Uterus (tissue), 2 donors: ENCODE results near the gene ARHGEF18.

Experiments used
- POLR2A ChIP-seq, 2 donors: fragments of 450-650 bp; IDR thresholded peaks; one replicate each; pipeline ENCODE4 v1.6.1; 2016; ENCODE audit warnings: antibody characterized with exemption in 2 of 2, mild to moderate bottlenecking in 1 of 2, moderate library complexity in 1 of 2
- TF ChIP-seq, protein P1 (sequence below), 4 experiments: fragments of 200-600 bp in 2 of 4; fragments of 450-650 bp in 2 of 4; sonication (generic) in 2 of 4; IDR thresholded peaks; one replicate each; pipeline ENCODE4 v1.5.1; 2016 to 2019; ENCODE audit warnings: antibody characterized with exemption in 4 of 4, mild to moderate bottlenecking in 2 of 4, moderate library complexity in 1 of 4

GRCh38 chr19:7363225-7363624, 14.5 kb downstream of the ARHGEF18 start:
- TF ChIP-seq POLR2A (IDR thresholded peaks at IDR 0.05) = no peak
- TF ChIP-seq, protein P1, sequence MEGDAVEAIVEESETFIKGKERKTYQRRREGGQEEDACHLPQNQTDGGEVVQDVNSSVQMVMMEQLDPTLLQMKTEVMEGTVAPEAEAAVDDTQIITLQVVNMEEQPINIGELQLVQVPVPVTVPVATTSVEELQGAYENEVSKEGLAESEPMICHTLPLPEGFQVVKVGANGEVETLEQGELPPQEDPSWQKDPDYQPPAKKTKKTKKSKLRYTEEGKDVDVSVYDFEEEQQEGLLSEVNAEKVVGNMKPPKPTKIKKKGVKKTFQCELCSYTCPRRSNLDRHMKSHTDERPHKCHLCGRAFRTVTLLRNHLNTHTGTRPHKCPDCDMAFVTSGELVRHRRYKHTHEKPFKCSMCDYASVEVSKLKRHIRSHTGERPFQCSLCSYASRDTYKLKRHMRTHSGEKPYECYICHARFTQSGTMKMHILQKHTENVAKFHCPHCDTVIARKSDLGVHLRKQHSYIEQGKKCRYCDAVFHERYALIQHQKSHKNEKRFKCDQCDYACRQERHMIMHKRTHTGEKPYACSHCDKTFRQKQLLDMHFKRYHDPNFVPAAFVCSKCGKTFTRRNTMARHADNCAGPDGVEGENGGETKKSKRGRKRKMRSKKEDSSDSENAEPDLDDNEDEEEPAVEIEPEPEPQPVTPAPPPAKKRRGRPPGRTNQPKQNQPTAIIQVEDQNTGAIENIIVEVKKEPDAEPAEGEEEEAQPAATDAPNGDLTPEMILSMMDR (IDR thresholded peaks at IDR 0.05) = no peak
